H9 (cell line): ENCODE results near the gene MED7. TPM values are rescaled to one million over a fixed set of nuclear protein-coding genes. Genes with fewer than 3 reads are reported as not detected.

ENCODE experiments used
- DNase-seq: peaks from one replicate; pipeline ENCODE4 v3.0.0-alpha.2; 2017
- H2AFZ ChIP-seq: one replicate; pipeline ENCODE4 v1.6.1; 2013; ENCODE audit warnings: mild to moderate bottlenecking, low read length, control low read depth, moderate library complexity
- H2AK5ac ChIP-seq: 2 replicates; pipeline ENCODE4 v1.6.1; 2013; ENCODE audit warnings: low read length, control low read depth, mixed read lengths; ENCODE audit not compliant: insufficient read length
- H2BK120ac ChIP-seq: one replicate; pipeline ENCODE4 v1.6.1; 2013; ENCODE audit warnings: low read depth, mild to moderate bottlenecking, low read length, control low read depth, inconsistent platforms; ENCODE audit not compliant: poor library complexity, severe bottlenecking
- H2BK12ac ChIP-seq: 2 replicates; pipeline ENCODE4 v1.6.1; 2013; ENCODE audit warnings: low read length, control low read depth, mixed read lengths, low read depth; ENCODE audit not compliant: insufficient read length
- H2BK15ac ChIP-seq: 2 replicates; pipeline ENCODE4 v1.6.1; 2013; ENCODE audit warnings: low read depth, low read length, control low read depth
- H2BK20ac ChIP-seq: one replicate; pipeline ENCODE4 v1.6.1; 2013; ENCODE audit warnings: low read depth, mild to moderate bottlenecking, low read length, control low read depth, inconsistent platforms; ENCODE audit not compliant: poor library complexity, severe bottlenecking
- H2BK5ac ChIP-seq: 2 replicates; pipeline ENCODE4 v1.6.1; 2013; ENCODE audit warnings: low read length, control low read depth, mixed read lengths; ENCODE audit not compliant: insufficient read length
- H3K14ac ChIP-seq: 2 replicates; pipeline ENCODE4 v1.6.1; 2013; ENCODE audit warnings: low read length, control low read depth; ENCODE audit not compliant: insufficient read depth
- H3K18ac ChIP-seq: 2 replicates; pipeline ENCODE4 v1.6.1; 2013; ENCODE audit warnings: low read depth, mild to moderate bottlenecking, mixed read lengths, low read length, control low read depth; ENCODE audit not compliant: insufficient read length
- H3K23ac ChIP-seq: 2 replicates; pipeline ENCODE4 v1.6.1; 2013; ENCODE audit warnings: low read length, control low read depth, mixed read lengths, low read depth; ENCODE audit not compliant: insufficient read length
- H3K23me2 ChIP-seq: 2 replicates; pipeline ENCODE4 v1.6.1; 2013; ENCODE audit warnings: low read depth, mild to moderate bottlenecking, mixed read lengths, low read length, control low read depth; ENCODE audit not compliant: insufficient read length, poor library complexity, severe bottlenecking
- H3K27ac ChIP-seq: 2 replicates; pipeline ENCODE4 v1.5.1; 2013; ENCODE audit warnings: low read length, control low read depth, mixed read lengths, low read depth; ENCODE audit not compliant: insufficient read length
- H3K27me3 ChIP-seq: 2 replicates; pipeline ENCODE4 v1.6.1; 2013; ENCODE audit warnings: low read length, control low read depth, inconsistent platforms; ENCODE audit not compliant: insufficient read depth
- H3K4ac ChIP-seq: 2 replicates; pipeline ENCODE4 v1.6.1; 2013; ENCODE audit warnings: low read depth, mild to moderate bottlenecking, control low read depth, inconsistent platforms, low read length, moderate library complexity
- H3K4me1 ChIP-seq: 2 replicates; pipeline ENCODE4 v1.6.1; 2013; ENCODE audit warnings: low read length, control low read depth, inconsistent platforms; ENCODE audit not compliant: insufficient read depth
- H3K4me2 ChIP-seq: 2 replicates; pipeline ENCODE4 v1.6.1; 2013; ENCODE audit warnings: low read length, control low read depth, mixed read lengths; ENCODE audit not compliant: insufficient read length, insufficient read depth
- H3K56ac ChIP-seq: 2 replicates; pipeline ENCODE4 v1.6.1; 2013; ENCODE audit warnings: low read depth, mild to moderate bottlenecking, mixed read lengths, low read length, control low read depth; ENCODE audit not compliant: insufficient read length
- H3K79me1 ChIP-seq: 2 replicates; pipeline ENCODE4 v1.6.1; 2013; ENCODE audit warnings: low read depth, mild to moderate bottlenecking, moderate library complexity, low read length, control low read depth, inconsistent platforms; ENCODE audit not compliant: insufficient read depth, poor library complexity, severe bottlenecking
- H3K79me2 ChIP-seq: 2 replicates; pipeline ENCODE4 v1.6.1; 2013; ENCODE audit warnings: low read length, control low read depth, inconsistent platforms; ENCODE audit not compliant: insufficient read depth
- H3K9ac ChIP-seq: 2 replicates; pipeline ENCODE4 v1.6.1; 2013; ENCODE audit warnings: low read length, control low read depth, mixed read lengths; ENCODE audit not compliant: insufficient read length; ENCODE audit errors: extremely low read depth
- H3K9me3 ChIP-seq: one replicate; pipeline ENCODE4 v1.6.1; 2013; ENCODE audit warnings: low read depth, low read length, inconsistent platforms; ENCODE audit not compliant: control insufficient read depth
- H3T11ph ChIP-seq: one replicate; pipeline ENCODE4 v1.6.1; 2013; ENCODE audit warnings: mild to moderate bottlenecking, low read length, control low read depth, inconsistent platforms
- H4K20me1 ChIP-seq: one replicate; pipeline ENCODE4 v1.6.1; 2013; ENCODE audit not compliant: control insufficient read depth, insufficient read length, insufficient read depth
- H4K5ac ChIP-seq: 2 replicates; pipeline ENCODE4 v1.6.1; 2013; ENCODE audit warnings: low read depth, mild to moderate bottlenecking, mixed read lengths, low read length, control low read depth; ENCODE audit not compliant: insufficient read length
- H4K8ac ChIP-seq: replicated peaks from 2 replicates; pipeline ENCODE4 v1.6.1; 2013; ENCODE audit warnings: low read length, control low read depth, mixed read lengths, low read depth; ENCODE audit not compliant: insufficient read length
- H4K91ac ChIP-seq: 2 replicates; pipeline ENCODE4 v1.6.1; 2013; ENCODE audit warnings: low read depth, mild to moderate bottlenecking, moderate library complexity, mixed read lengths, low read length, control low read depth; ENCODE audit not compliant: insufficient read length
- H3K27ac Mint-ChIP-seq, 3 experiments: 2 replicates in 2 of 3; 3 replicates in 1 of 3; pipeline ENCODE4 v1.8.0; 2020 to 2021; ENCODE audit warnings: mixed read lengths in 3 of 3, mild to moderate bottlenecking in 1 of 3, moderate library complexity in 1 of 3
- H3K27me3 Mint-ChIP-seq: 2 replicates; pipeline ENCODE4 v1.8.0; 2021; ENCODE audit warnings: low read depth, mild to moderate bottlenecking, moderate library complexity, mixed read lengths
- H3K36me3 Mint-ChIP-seq, 3 experiments: 2 replicates in 2 of 3; 3 replicates in 1 of 3; pipeline ENCODE4 v1.8.0; 2020 to 2021; ENCODE audit warnings: low read depth in 3 of 3, mixed read lengths in 3 of 3; ENCODE audit not compliant: insufficient read depth in 1 of 3
- H3K4me1 Mint-ChIP-seq, 2 experiments: 2 replicates each; pipeline ENCODE4 v1.8.0; 2020; ENCODE audit warnings: mixed read lengths in 2 of 2
- H3K4me3 Mint-ChIP-seq, 2 experiments: 2 replicates in 1 of 2; 3 replicates in 1 of 2; pipeline ENCODE4 v1.8.0; 2020 to 2021; ENCODE audit warnings: mild to moderate bottlenecking in 2 of 2, mixed read lengths in 2 of 2, moderate library complexity in 1 of 2
- H3K9me3 Mint-ChIP-seq, 2 experiments: 2 replicates in 1 of 2; 3 replicates in 1 of 2; pipeline ENCODE4 v1.8.0; 2020; ENCODE audit warnings: mild to moderate bottlenecking in 2 of 2, mixed read lengths in 2 of 2, moderate library complexity in 1 of 2
- WGBS: extraction: QIAGEN DNeasy Blood & Tissue Kit; methylation state at CpG from one replicate; pipeline ENCODE4 v1.1.7; 2013; ENCODE audit warnings: missing lambda C conversion rate, low lambda C conversion rate, mixed read lengths; ENCODE audit not compliant: insufficient read length; ENCODE audit errors: extremely low coverage; 5-methylcytosine and 5-hydroxymethylcytosine counted together
- long read RNA-seq: library from polyadenylated mRNA; unstranded; transcript quantifications from one replicate; pipeline ENCODE4 v2.0.0, GENCODE V29; 2020
- total RNA-seq: library from RNA; stranded (reverse); gene quantifications from 2 replicates; pipeline ENCODE4 v1.2.1, GENCODE V29; 2021
- TF ChIP-seq, protein P1 (sequence below): fragments of 200-600 bp; sonication (generic); conservative IDR thresholded peaks from 3 replicates; pipeline ENCODE4 v1.8.0; 2021; ENCODE audit warnings: antibody characterized with exemption, mild to moderate bottlenecking

The MED7 gene
- 10.7 and 10.8 TPM in 2 replicates for total RNA-seq
- long read RNA-seq, transcript MED7-201 (2 exons, 2,402 nt), result major isoform, 25 of 38 reads
- long read RNA-seq, transcript MED7-202 (2 exons, 1,382 nt), result minor isoform, 9 of 38 reads
- long read RNA-seq, partial matches to known transcripts, result 1 of 38 reads
- long read RNA-seq, other reads (novel, unspliced or antisense), result 3 of 38 reads

- no peak within 1 kb of the TSS for H2BK15ac ChIP-seq
- H3K27me3 Mint-ChIP-seq, result no peaks in the 10 kb centered on the region
- peaks cover 2% of the 10 kb centered on the region for H3K79me1 ChIP-seq
- TF ChIP-seq, protein P1, sequence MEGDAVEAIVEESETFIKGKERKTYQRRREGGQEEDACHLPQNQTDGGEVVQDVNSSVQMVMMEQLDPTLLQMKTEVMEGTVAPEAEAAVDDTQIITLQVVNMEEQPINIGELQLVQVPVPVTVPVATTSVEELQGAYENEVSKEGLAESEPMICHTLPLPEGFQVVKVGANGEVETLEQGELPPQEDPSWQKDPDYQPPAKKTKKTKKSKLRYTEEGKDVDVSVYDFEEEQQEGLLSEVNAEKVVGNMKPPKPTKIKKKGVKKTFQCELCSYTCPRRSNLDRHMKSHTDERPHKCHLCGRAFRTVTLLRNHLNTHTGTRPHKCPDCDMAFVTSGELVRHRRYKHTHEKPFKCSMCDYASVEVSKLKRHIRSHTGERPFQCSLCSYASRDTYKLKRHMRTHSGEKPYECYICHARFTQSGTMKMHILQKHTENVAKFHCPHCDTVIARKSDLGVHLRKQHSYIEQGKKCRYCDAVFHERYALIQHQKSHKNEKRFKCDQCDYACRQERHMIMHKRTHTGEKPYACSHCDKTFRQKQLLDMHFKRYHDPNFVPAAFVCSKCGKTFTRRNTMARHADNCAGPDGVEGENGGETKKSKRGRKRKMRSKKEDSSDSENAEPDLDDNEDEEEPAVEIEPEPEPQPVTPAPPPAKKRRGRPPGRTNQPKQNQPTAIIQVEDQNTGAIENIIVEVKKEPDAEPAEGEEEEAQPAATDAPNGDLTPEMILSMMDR, result no peak
- no peak within 1 kb of the TSS for H2BK12ac ChIP-seq
- no peak within 1 kb of the TSS for H2BK5ac ChIP-seq
- H3K79me2 ChIP-seq, result no peaks in the 10 kb centered on the region
- H3K9ac ChIP-seq, result peak within 1 kb of the TSS; percentile 88
- no peaks in the 10 kb centered on the region for H3K9me3 ChIP-seq
- no peak within 1 kb of the TSS for H3K56ac ChIP-seq
- H3T11ph ChIP-seq, result no peak within 1 kb of the TSS
- H3K23ac ChIP-seq, result no peak within 1 kb of the TSS
- H3K36me3 Mint-ChIP-seq, result peaks cover 6 to 28% (median 23%) of the 10 kb centered on the region in 3 experiments; a peak in 6 of 7 replicates
- H2BK20ac ChIP-seq, result no peak within 1 kb of the TSS
- H3K14ac ChIP-seq, result peak within 1 kb of the TSS; percentile 88
- H3K23me2 ChIP-seq, result no peaks in the 10 kb centered on the region
- H3K4me1 ChIP-seq, result no peaks in the 10 kb centered on the region
- H4K8ac ChIP-seq, result no peak within 1 kb of the TSS
- no peak within 1 kb of the TSS for H2BK120ac ChIP-seq
- H4K91ac ChIP-seq, result no peak within 1 kb of the TSS
- H4K5ac ChIP-seq, result no peak within 1 kb of the TSS
- H3K4me3 Mint-ChIP-seq, result peak within 1 kb of the TSS; percentile 91 to 92
- H3K4ac ChIP-seq, result no peak within 1 kb of the TSS
- no peaks in the 10 kb centered on the region; a peak in 1 of 5 replicates for H3K9me3 Mint-ChIP-seq
- no peaks in the 10 kb centered on the region for H3K27me3 ChIP-seq
- no peak within 1 kb of the TSS for H2AK5ac ChIP-seq
- H4K20me1 ChIP-seq, result no peaks in the 10 kb centered on the region
- WGBS, result no CpG with 5 or more reads among the region's 48 CpGs
- H3K18ac ChIP-seq, result peak within 1 kb of the TSS; percentile 68
- peak within 1 kb of the TSS; percentile 25 for H2AFZ ChIP-seq
- H3K27ac Mint-ChIP-seq, result peak within 1 kb of the TSS; percentile 80 to 97 (median 89)
- peak within 1 kb of the TSS; percentile 75 for H3K4me2 ChIP-seq
- peaks cover 4 to 8% of the 10 kb centered on the region in 2 experiments for H3K4me1 Mint-ChIP-seq
- peak; percentile 97 for DNase-seq
- H3K27ac ChIP-seq, result no peak within 1 kb of the TSS
These were observed at the start of gene MED7 for GRCh38 chr5:157142317-157143126. TSS of gene MED7 (minus strand) at chr5:157142865. CDS start at chr5:157139431, 3,434 bp downstream.
